H9 (cell line): ENCODE data around the gene LTB4R. TPM values are rescaled to one million over a fixed set of nuclear protein-coding genes. Genes with fewer than 3 reads are reported as not detected.

Experiments
- DNase-seq: peaks from one replicate; pipeline ENCODE4 v3.0.0-alpha.2; 2017
- H2AFZ ChIP-seq: one replicate; pipeline ENCODE4 v1.6.1; 2013; ENCODE audit warnings: mild to moderate bottlenecking, low read length, control low read depth, moderate library complexity
- H2AK5ac ChIP-seq: 2 replicates; pipeline ENCODE4 v1.6.1; 2013; ENCODE audit warnings: low read length, control low read depth, mixed read lengths; ENCODE audit not compliant: insufficient read length
- H2BK120ac ChIP-seq: one replicate; pipeline ENCODE4 v1.6.1; 2013; ENCODE audit warnings: low read depth, mild to moderate bottlenecking, low read length, control low read depth, inconsistent platforms; ENCODE audit not compliant: poor library complexity, severe bottlenecking
- H2BK12ac ChIP-seq: 2 replicates; pipeline ENCODE4 v1.6.1; 2013; ENCODE audit warnings: low read length, control low read depth, mixed read lengths, low read depth; ENCODE audit not compliant: insufficient read length
- H2BK15ac ChIP-seq: 2 replicates; pipeline ENCODE4 v1.6.1; 2013; ENCODE audit warnings: low read depth, low read length, control low read depth
- H2BK20ac ChIP-seq: one replicate; pipeline ENCODE4 v1.6.1; 2013; ENCODE audit warnings: low read depth, mild to moderate bottlenecking, low read length, control low read depth, inconsistent platforms; ENCODE audit not compliant: poor library complexity, severe bottlenecking
- H2BK5ac ChIP-seq: 2 replicates; pipeline ENCODE4 v1.6.1; 2013; ENCODE audit warnings: low read length, control low read depth, mixed read lengths; ENCODE audit not compliant: insufficient read length
- H3K14ac ChIP-seq: 2 replicates; pipeline ENCODE4 v1.6.1; 2013; ENCODE audit warnings: low read length, control low read depth; ENCODE audit not compliant: insufficient read depth
- H3K18ac ChIP-seq: 2 replicates; pipeline ENCODE4 v1.6.1; 2013; ENCODE audit warnings: low read depth, mild to moderate bottlenecking, mixed read lengths, low read length, control low read depth; ENCODE audit not compliant: insufficient read length
- H3K23ac ChIP-seq: 2 replicates; pipeline ENCODE4 v1.6.1; 2013; ENCODE audit warnings: low read length, control low read depth, mixed read lengths, low read depth; ENCODE audit not compliant: insufficient read length
- H3K23me2 ChIP-seq: 2 replicates; pipeline ENCODE4 v1.6.1; 2013; ENCODE audit warnings: low read depth, mild to moderate bottlenecking, mixed read lengths, low read length, control low read depth; ENCODE audit not compliant: insufficient read length, poor library complexity, severe bottlenecking
- H3K27ac ChIP-seq: 2 replicates; pipeline ENCODE4 v1.5.1; 2013; ENCODE audit warnings: low read length, control low read depth, mixed read lengths, low read depth; ENCODE audit not compliant: insufficient read length
- H3K27me3 ChIP-seq: 2 replicates; pipeline ENCODE4 v1.6.1; 2013; ENCODE audit warnings: low read length, control low read depth, inconsistent platforms; ENCODE audit not compliant: insufficient read depth
- H3K4ac ChIP-seq: 2 replicates; pipeline ENCODE4 v1.6.1; 2013; ENCODE audit warnings: low read depth, mild to moderate bottlenecking, control low read depth, inconsistent platforms, low read length, moderate library complexity
- H3K4me1 ChIP-seq: 2 replicates; pipeline ENCODE4 v1.6.1; 2013; ENCODE audit warnings: low read length, control low read depth, inconsistent platforms; ENCODE audit not compliant: insufficient read depth
- H3K4me2 ChIP-seq: 2 replicates; pipeline ENCODE4 v1.6.1; 2013; ENCODE audit warnings: low read length, control low read depth, mixed read lengths; ENCODE audit not compliant: insufficient read length, insufficient read depth
- H3K56ac ChIP-seq: 2 replicates; pipeline ENCODE4 v1.6.1; 2013; ENCODE audit warnings: low read depth, mild to moderate bottlenecking, mixed read lengths, low read length, control low read depth; ENCODE audit not compliant: insufficient read length
- H3K79me1 ChIP-seq: 2 replicates; pipeline ENCODE4 v1.6.1; 2013; ENCODE audit warnings: low read depth, mild to moderate bottlenecking, moderate library complexity, low read length, control low read depth, inconsistent platforms; ENCODE audit not compliant: insufficient read depth, poor library complexity, severe bottlenecking
- H3K79me2 ChIP-seq: 2 replicates; pipeline ENCODE4 v1.6.1; 2013; ENCODE audit warnings: low read length, control low read depth, inconsistent platforms; ENCODE audit not compliant: insufficient read depth
- H3K9ac ChIP-seq: 2 replicates; pipeline ENCODE4 v1.6.1; 2013; ENCODE audit warnings: low read length, control low read depth, mixed read lengths; ENCODE audit not compliant: insufficient read length; ENCODE audit errors: extremely low read depth
- H3K9me3 ChIP-seq: one replicate; pipeline ENCODE4 v1.6.1; 2013; ENCODE audit warnings: low read depth, low read length, inconsistent platforms; ENCODE audit not compliant: control insufficient read depth
- H3T11ph ChIP-seq: one replicate; pipeline ENCODE4 v1.6.1; 2013; ENCODE audit warnings: mild to moderate bottlenecking, low read length, control low read depth, inconsistent platforms
- H4K20me1 ChIP-seq: one replicate; pipeline ENCODE4 v1.6.1; 2013; ENCODE audit not compliant: control insufficient read depth, insufficient read length, insufficient read depth
- H4K5ac ChIP-seq: 2 replicates; pipeline ENCODE4 v1.6.1; 2013; ENCODE audit warnings: low read depth, mild to moderate bottlenecking, mixed read lengths, low read length, control low read depth; ENCODE audit not compliant: insufficient read length
- H4K8ac ChIP-seq: replicated peaks from 2 replicates; pipeline ENCODE4 v1.6.1; 2013; ENCODE audit warnings: low read length, control low read depth, mixed read lengths, low read depth; ENCODE audit not compliant: insufficient read length
- H4K91ac ChIP-seq: 2 replicates; pipeline ENCODE4 v1.6.1; 2013; ENCODE audit warnings: low read depth, mild to moderate bottlenecking, moderate library complexity, mixed read lengths, low read length, control low read depth; ENCODE audit not compliant: insufficient read length
- H3K27ac Mint-ChIP-seq, 3 experiments: 2 replicates in 2 of 3; 3 replicates in 1 of 3; pipeline ENCODE4 v1.8.0; 2020 to 2021; ENCODE audit warnings: mixed read lengths in 3 of 3, mild to moderate bottlenecking in 1 of 3, moderate library complexity in 1 of 3
- H3K27me3 Mint-ChIP-seq: 2 replicates; pipeline ENCODE4 v1.8.0; 2021; ENCODE audit warnings: low read depth, mild to moderate bottlenecking, moderate library complexity, mixed read lengths
- H3K36me3 Mint-ChIP-seq, 3 experiments: 2 replicates in 2 of 3; 3 replicates in 1 of 3; pipeline ENCODE4 v1.8.0; 2020 to 2021; ENCODE audit warnings: low read depth in 3 of 3, mixed read lengths in 3 of 3; ENCODE audit not compliant: insufficient read depth in 1 of 3
- H3K4me1 Mint-ChIP-seq, 2 experiments: 2 replicates each; pipeline ENCODE4 v1.8.0; 2020; ENCODE audit warnings: mixed read lengths in 2 of 2
- H3K4me3 Mint-ChIP-seq, 2 experiments: 2 replicates in 1 of 2; 3 replicates in 1 of 2; pipeline ENCODE4 v1.8.0; 2020 to 2021; ENCODE audit warnings: mild to moderate bottlenecking in 2 of 2, mixed read lengths in 2 of 2, moderate library complexity in 1 of 2
- H3K9me3 Mint-ChIP-seq, 2 experiments: 2 replicates in 1 of 2; 3 replicates in 1 of 2; pipeline ENCODE4 v1.8.0; 2020; ENCODE audit warnings: mild to moderate bottlenecking in 2 of 2, mixed read lengths in 2 of 2, moderate library complexity in 1 of 2
- WGBS: extraction: QIAGEN DNeasy Blood & Tissue Kit; methylation state at CpG from one replicate; pipeline ENCODE4 v1.1.7; 2013; ENCODE audit warnings: missing lambda C conversion rate, low lambda C conversion rate, mixed read lengths; ENCODE audit not compliant: insufficient read length; ENCODE audit errors: extremely low coverage; 5-methylcytosine and 5-hydroxymethylcytosine counted together
- total RNA-seq: library from RNA; stranded (reverse); gene quantifications from 2 replicates; pipeline ENCODE4 v1.2.1, GENCODE V29; 2021
- TF ChIP-seq, protein P1 (sequence below): fragments of 200-600 bp; sonication (generic); conservative IDR thresholded peaks from 3 replicates; pipeline ENCODE4 v1.8.0; 2021; ENCODE audit warnings: antibody characterized with exemption, mild to moderate bottlenecking

The LTB4R gene
- total RNA-seq, 1 experiment from 2014 or later = 8.9 TPM

DNA sequence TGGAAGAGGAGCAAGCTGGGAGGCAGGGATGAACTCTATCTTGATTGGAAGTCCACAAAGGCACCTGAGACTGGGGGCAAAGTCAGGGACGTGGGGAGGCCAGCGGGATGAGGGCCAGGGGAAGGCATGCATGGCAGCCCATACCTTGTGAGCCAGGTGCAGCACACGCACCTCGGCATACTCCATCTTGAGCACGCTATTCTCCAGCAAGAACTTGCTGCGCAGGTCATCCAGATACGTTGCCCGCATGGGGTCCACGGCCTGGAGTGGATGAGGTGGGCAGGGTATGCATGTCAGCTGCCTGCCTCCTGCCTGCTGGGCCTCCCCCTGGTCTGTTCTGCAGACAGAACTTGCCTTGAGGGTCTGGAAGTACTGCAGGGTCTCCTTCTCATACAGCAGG lies 43.8 kb upstream of the LTB4R start:
- Histone ChIP-seq H3K14ac (no peak overlapping the region), H3K27ac (no peak overlapping the region), H3K23ac (no peak overlapping the region), H2BK5ac (no peak overlapping the region), H4K5ac (no peak overlapping the region), H3K27me3 (no peaks in the 10 kb centered on the region), H4K8ac (no peak overlapping the region), H3K79me2 (no peaks in the 10 kb centered on the region), H3K4me2 (no peak overlapping the region), H2AK5ac (no peak overlapping the region), H2BK12ac (no peak overlapping the region), H3K4me1 (no peaks in the 10 kb centered on the region), H4K20me1 (no peaks in the 10 kb centered on the region), H4K91ac (no peak overlapping the region), H2BK120ac (no peak overlapping the region), H3K23me2 (peaks cover 8% of the 10 kb centered on the region), H3K4ac (no peak overlapping the region), H2BK15ac (no peak overlapping the region), H3K79me1 (no peaks in the 10 kb centered on the region), H3K56ac (no peak overlapping the region), H3K9me3 (no peaks in the 10 kb centered on the region), H3K18ac (no peak overlapping the region), H3T11ph (no peak overlapping the region), H2AFZ (no peak overlapping the region), H3K9ac (no peak overlapping the region), H2BK20ac (no peak overlapping the region)
- H3K4me1 Mint-ChIP-seq = peaks cover 4 to 12% of the 10 kb centered on the region in 2 experiments
- no peak for DNase-seq
- H3K27me3 Mint-ChIP-seq = no peaks in the 10 kb centered on the region
- no CpG with 5 or more reads among the region's 9 CpGs for WGBS
- TF ChIP-seq, protein P1, sequence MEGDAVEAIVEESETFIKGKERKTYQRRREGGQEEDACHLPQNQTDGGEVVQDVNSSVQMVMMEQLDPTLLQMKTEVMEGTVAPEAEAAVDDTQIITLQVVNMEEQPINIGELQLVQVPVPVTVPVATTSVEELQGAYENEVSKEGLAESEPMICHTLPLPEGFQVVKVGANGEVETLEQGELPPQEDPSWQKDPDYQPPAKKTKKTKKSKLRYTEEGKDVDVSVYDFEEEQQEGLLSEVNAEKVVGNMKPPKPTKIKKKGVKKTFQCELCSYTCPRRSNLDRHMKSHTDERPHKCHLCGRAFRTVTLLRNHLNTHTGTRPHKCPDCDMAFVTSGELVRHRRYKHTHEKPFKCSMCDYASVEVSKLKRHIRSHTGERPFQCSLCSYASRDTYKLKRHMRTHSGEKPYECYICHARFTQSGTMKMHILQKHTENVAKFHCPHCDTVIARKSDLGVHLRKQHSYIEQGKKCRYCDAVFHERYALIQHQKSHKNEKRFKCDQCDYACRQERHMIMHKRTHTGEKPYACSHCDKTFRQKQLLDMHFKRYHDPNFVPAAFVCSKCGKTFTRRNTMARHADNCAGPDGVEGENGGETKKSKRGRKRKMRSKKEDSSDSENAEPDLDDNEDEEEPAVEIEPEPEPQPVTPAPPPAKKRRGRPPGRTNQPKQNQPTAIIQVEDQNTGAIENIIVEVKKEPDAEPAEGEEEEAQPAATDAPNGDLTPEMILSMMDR = no peak
- no peak overlapping the region for H3K27ac Mint-ChIP-seq
- H3K9me3 Mint-ChIP-seq = no peaks in the 10 kb centered on the region
- no peak overlapping the region for H3K4me3 Mint-ChIP-seq
- peaks cover 3 to 21% (median 14%) of the 10 kb centered on the region in 3 experiments; a peak in 5 of 7 replicates for H3K36me3 Mint-ChIP-seq
